NB4 (cell line): ENCODE measurements around the gene ZNF827.

ENCODE experiments used
- CTCF ChIP-seq: IDR thresholded peaks from one replicate; pipeline ENCODE4 v1.5.1; 2012; ENCODE audit warnings: low read depth, low read length
- MAX ChIP-seq: IDR thresholded peaks from 2 replicates; pipeline ENCODE4 v1.6.1; 2011; ENCODE audit warnings: low read depth, low read length

GRCh38 chr4:145907390-145907789, 31.2 kb downstream of the ZNF827 start:
- TF ChIP-seq MAX (no peak), CTCF (no peak)
